Parathyroid adenoma (tissue), 2 donors: Measurements from ENCODE around the gene SPATS2.
"Not testable (repeated sequence)": the region's sequence is repeated elsewhere in the genome, so short reads cannot be mapped to it uniquely, and the experiment has no call there.

Experiments
- H2AFZ ChIP-seq: fragments of 300-600 bp; sonication (generic); one replicate; pipeline ENCODE4 v1.7.0; 2017; ENCODE audit warnings: antibody characterized with exemption, mild to moderate bottlenecking
- H3K27ac ChIP-seq: fragments of 300-600 bp; sonication (generic); one replicate; pipeline ENCODE4 v1.7.0; 2017
- H3K27me3 ChIP-seq: fragments of 300-600 bp; sonication (generic); one replicate; pipeline ENCODE4 v1.7.0; 2017; ENCODE audit warnings: low read length; ENCODE audit not compliant: control insufficient read depth, insufficient read depth
- H3K36me3 ChIP-seq: fragments of 300-600 bp; sonication (generic); one replicate; pipeline ENCODE4 v1.7.0; 2017; ENCODE audit warnings: low read length; ENCODE audit not compliant: control insufficient read depth, insufficient read depth
- H3K4me1 ChIP-seq: fragments of 300-600 bp; sonication (generic); one replicate; pipeline ENCODE4 v1.7.0; 2017; ENCODE audit warnings: control low read depth
- H3K4me2 ChIP-seq: fragments of 300-600 bp; sonication (generic); one replicate; pipeline ENCODE4 v1.7.0; 2017; ENCODE audit warnings: low read length
- H3K4me3 ChIP-seq: fragments of 300-600 bp; sonication (generic); one replicate; pipeline ENCODE4 v1.7.0; 2017; ENCODE audit warnings: low read depth, low read length
- H3K79me2 ChIP-seq: fragments of 300-600 bp; sonication (generic); one replicate; pipeline ENCODE4 v1.7.0; 2017; ENCODE audit warnings: control low read depth
- H3K9ac ChIP-seq: fragments of 300-600 bp; sonication (generic); one replicate; pipeline ENCODE4 v1.7.0; 2017; ENCODE audit warnings: mild to moderate bottlenecking
- H3K9me3 ChIP-seq: fragments of 300-600 bp; sonication (generic); one replicate; pipeline ENCODE4 v1.7.0; 2017; ENCODE audit warnings: low read length; ENCODE audit not compliant: control insufficient read depth
- CTCF ChIP-seq: fragments of 300-600 bp; sonication (generic); IDR thresholded peaks from one replicate; pipeline ENCODE4 v1.7.0; 2017; ENCODE audit warnings: antibody characterized with exemption, mild to moderate bottlenecking
- donor health status: primary hyperparathyroidism.

Gene SPATS2

DNA sequence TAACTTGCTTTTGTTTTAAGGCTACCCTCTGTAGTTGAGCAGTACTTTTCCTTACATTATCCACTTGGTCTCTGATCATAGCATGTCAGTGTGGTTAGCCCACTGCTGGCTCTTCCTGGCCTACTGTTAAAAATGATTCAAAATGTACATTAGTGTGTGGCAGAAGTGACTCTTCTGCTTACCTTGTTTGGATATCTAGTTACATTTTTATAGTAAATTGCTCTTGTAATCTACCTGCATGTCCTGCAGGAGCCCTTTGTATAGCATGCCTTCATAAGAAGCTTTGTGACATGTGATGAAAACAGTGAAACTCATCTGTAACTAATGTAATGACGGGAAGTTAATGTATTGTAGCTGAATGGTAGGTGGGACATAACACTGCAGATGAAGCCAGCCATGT is 8.1 kb downstream of the SPATS2 start:
- Histone ChIP-seq H3K9ac (no peak overlapping the region), H3K79me2 (peaks cover 8% of the 10 kb centered on the region), H3K27me3 (no peaks in the 10 kb centered on the region), H3K4me1 (no peaks in the 10 kb centered on the region), H3K36me3 (no peaks in the 10 kb centered on the region), H3K27ac (no peak overlapping the region), H3K9me3 (no peaks in the 10 kb centered on the region), H3K4me3 (no peak overlapping the region), H2AFZ (no peak overlapping the region), H3K4me2 (no peak overlapping the region)
- TF ChIP-seq CTCF = no peak

DNA sequence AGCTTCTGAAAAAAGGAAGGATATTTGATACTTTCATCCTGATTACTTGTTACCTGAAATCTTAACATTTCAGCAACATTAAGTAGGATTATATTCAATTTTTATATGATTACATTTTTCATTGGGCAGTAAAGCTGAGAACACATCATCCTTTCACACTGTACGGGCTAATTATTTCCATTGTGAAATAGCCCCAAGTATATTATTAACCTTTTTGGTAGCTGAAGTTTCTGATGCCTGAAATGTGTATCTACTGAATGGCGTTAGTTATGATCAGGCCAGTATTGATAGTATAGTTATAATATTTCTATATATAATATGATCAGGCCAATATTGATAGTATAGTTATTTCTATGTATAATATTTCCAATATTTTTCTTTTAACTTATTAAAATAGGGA is 10.1 kb downstream of the SPATS2 start:
- no peaks in the 10 kb centered on the region for H3K9me3 ChIP-seq
- no peak overlapping the region for H3K4me2 ChIP-seq
- no peak for TF ChIP-seq CTCF
- H3K27ac ChIP-seq = no peak overlapping the region
- H3K36me3 ChIP-seq = no peaks in the 10 kb centered on the region
- H3K4me1 ChIP-seq = no peaks in the 10 kb centered on the region
- H3K27me3 ChIP-seq = no peaks in the 10 kb centered on the region
- H3K79me2 ChIP-seq = peaks cover 8% of the 10 kb centered on the region
- no peak overlapping the region for H2AFZ ChIP-seq
- no peak overlapping the region for H3K4me3 ChIP-seq
- no peak overlapping the region for H3K9ac ChIP-seq

DNA sequence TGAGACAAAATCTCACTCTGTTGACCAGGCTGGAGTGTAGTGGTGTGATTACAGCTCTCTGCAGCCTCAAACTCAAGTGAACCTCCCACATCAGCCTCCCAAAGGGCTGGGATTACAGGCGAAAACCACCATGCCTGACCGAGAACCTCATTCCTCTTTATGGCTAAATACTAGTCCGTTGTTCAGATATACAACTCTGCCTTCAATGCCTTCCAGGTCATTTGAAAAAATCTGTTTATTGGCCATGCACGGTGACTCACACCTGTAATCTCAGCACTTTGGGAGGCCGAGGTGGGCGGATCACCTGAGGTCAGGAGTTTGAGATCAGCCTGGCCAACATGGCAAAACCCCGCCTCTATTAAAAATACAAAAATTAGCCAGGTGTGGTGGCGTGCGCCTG is 12.9 kb downstream of the SPATS2 start:
- H2AFZ ChIP-seq, H3K27ac ChIP-seq, H3K4me2 ChIP-seq, H3K36me3 ChIP-seq, H3K27me3 ChIP-seq, H3K4me1 ChIP-seq, H3K9ac ChIP-seq, H3K9me3 ChIP-seq, H3K4me3 ChIP-seq: not testable (repeated sequence)
- peaks cover 16% of the 10 kb centered on the region for H3K79me2 ChIP-seq

DNA sequence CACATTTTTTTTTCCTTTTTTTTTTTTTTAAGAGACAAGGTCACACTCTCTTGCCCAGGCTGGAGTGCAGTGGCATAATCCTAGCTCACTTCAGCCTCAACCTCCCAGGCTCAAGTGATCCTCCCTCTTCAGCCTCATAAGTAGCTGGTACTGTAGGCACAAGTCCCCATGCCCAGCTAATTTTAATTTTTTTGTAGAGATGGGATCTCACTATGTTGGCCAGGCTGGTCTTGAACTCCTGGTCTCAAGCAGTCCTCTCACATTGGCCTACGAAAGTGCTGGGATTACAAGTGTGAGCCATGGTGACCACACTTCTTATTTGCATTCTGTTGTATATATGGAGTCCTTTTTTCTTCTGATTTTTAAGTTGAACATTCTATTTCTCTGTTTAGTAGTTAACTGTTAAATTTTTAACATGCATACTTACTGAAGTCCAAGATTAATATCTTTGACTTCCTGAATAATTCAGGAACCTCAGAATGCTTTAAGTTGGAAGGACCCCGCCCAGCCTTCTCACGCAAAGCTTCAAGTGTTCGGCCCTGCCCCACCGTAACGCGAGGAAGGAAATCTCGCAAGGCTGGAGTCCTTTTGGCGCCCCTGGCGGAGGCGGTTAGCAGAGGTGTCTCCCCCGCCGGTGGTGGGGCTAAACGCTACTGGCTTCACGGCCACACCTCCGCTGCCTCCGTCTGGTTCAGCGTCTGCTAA is 21.6 kb downstream of the SPATS2 start:
- H3K4me2 ChIP-seq = no peak overlapping the region
- no peak overlapping the region for H3K9ac ChIP-seq
- H3K36me3 ChIP-seq = no peaks in the 10 kb centered on the region
- no peaks in the 10 kb centered on the region for H3K27me3 ChIP-seq
- peaks cover 9% of the 10 kb centered on the region for H3K79me2 ChIP-seq
- H2AFZ ChIP-seq = no peak overlapping the region
- H3K4me1 ChIP-seq = no peaks in the 10 kb centered on the region
- no peak overlapping the region for H3K4me3 ChIP-seq
- TF ChIP-seq CTCF = no peak
- no peaks in the 10 kb centered on the region for H3K9me3 ChIP-seq
- no peak overlapping the region for H3K27ac ChIP-seq

DNA sequence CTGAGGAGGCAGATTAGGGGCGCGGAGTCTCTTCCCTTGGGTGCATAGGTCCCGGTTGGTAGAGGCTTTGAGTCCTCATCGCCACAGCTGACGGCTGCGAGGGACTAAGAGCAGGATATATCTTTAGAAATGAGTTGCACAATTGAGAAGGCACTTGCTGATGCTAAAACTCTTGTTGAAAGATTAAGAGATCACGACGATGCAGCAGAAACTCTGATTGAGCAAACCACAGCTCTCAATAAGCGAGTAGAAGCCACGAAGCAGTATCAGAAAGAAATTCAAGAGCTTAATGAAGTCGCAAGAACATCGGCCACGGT is 22.1 kb downstream of the SPATS2 start:
- Histone ChIP-seq H3K9me3 (no peaks in the 10 kb centered on the region), H3K9ac (no peak overlapping the region), H3K79me2 (peaks cover 12% of the 10 kb centered on the region), H3K27ac (no peak overlapping the region), H3K27me3 (no peaks in the 10 kb centered on the region), H3K36me3 (no peaks in the 10 kb centered on the region), H3K4me1 (no peaks in the 10 kb centered on the region), H2AFZ (no peak overlapping the region), H3K4me2 (no peak overlapping the region), H3K4me3 (no peak overlapping the region)
- TF ChIP-seq CTCF = no peak
